CD14-positive monocyte (primary cell): ENCODE data around the gene ZNF546. TPM values are rescaled to one million over a fixed set of nuclear protein-coding genes. Genes with fewer than 3 reads are reported as not detected.

Experiments
- DNase-seq, 3 donors: peaks; one replicate each; pipeline ENCODE4 v3.0.0-alpha.2; 2011 to 2022
- H2AFZ ChIP-seq: 2 replicates; pipeline ENCODE4 v1.6.0; 2012; ENCODE audit warnings: mild to moderate bottlenecking, low read depth, low read length, inconsistent platforms; ENCODE audit not compliant: insufficient read depth, poor library complexity, severe bottlenecking
- H3K27ac ChIP-seq, 2 donors: 1 replicate in 1 of 2; 2 replicates in 1 of 2; pipeline ENCODE4 v1.5.1; 2012 to 2013; ENCODE audit warnings: low read length in 2 of 2, control low read depth in 1 of 2, inconsistent platforms in 1 of 2, low read depth in 1 of 2, mild to moderate bottlenecking in 1 of 2
- H3K27me3 ChIP-seq, 2 donors: one replicate each; pipeline versions ENCODE4 v1.6.0 to v1.6.1; 2011 to 2013; ENCODE audit warnings: low read length in 2 of 2; ENCODE audit not compliant: control insufficient read depth in 2 of 2, insufficient read depth in 2 of 2
- H3K36me3 ChIP-seq, 2 donors: replicated peaks in 1 of 2; 1 replicate in 1 of 2; 2 replicates in 1 of 2; pipeline versions ENCODE4 v1.5.1 to v1.6.1; 2012 to 2013; ENCODE audit warnings: low read length in 2 of 2, control low read depth in 1 of 2, inconsistent platforms in 1 of 2, mild to moderate bottlenecking in 1 of 2; ENCODE audit not compliant: insufficient read depth in 2 of 2, control insufficient read depth in 1 of 2
- H3K4me1 ChIP-seq, 2 donors: 1 replicate in 1 of 2; 2 replicates in 1 of 2; pipeline versions ENCODE4 v1.5.1 to v1.6.1; 2012 to 2013; ENCODE audit warnings: low read length in 2 of 2, control low read depth in 1 of 2, inconsistent platforms in 1 of 2, mild to moderate bottlenecking in 1 of 2, moderate library complexity in 1 of 2; ENCODE audit not compliant: insufficient read depth in 2 of 2, control insufficient read depth in 1 of 2
- H3K4me2 ChIP-seq: replicated peaks from 2 replicates; pipeline ENCODE3; 2012; ENCODE audit warnings: low read length, moderate library complexity, mild to moderate bottlenecking; ENCODE audit not compliant: poor library complexity, severe bottlenecking; ENCODE audit errors: extremely low read depth
- H3K4me3 ChIP-seq, 3 experiments: fragments of 200-600 bp in 1 of 3; sonication (generic) in 1 of 3; replicated peaks in 1 of 3; 1 replicate in 2 of 3; 2 replicates in 1 of 3; pipeline ENCODE4 v1.5.1; 2011 to 2013; ENCODE audit warnings: low read length in 3 of 3, mild to moderate bottlenecking in 3 of 3, control low read depth in 2 of 3, low read depth in 2 of 3, inconsistent platforms in 1 of 3, moderate library complexity in 1 of 3
- H3K79me2 ChIP-seq: 2 replicates; pipeline ENCODE4 v1.6.0; 2012; ENCODE audit warnings: mild to moderate bottlenecking, control low read depth, inconsistent platforms, low read length, moderate library complexity; ENCODE audit not compliant: insufficient read depth
- H3K9ac ChIP-seq: 2 replicates; pipeline ENCODE4 v1.6.0; 2017; ENCODE audit warnings: low read length, mild to moderate bottlenecking; ENCODE audit not compliant: insufficient read depth, poor library complexity, severe bottlenecking
- H3K9me3 ChIP-seq, 2 donors: replicated peaks in 1 of 2; 1 replicate in 1 of 2; 2 replicates in 1 of 2; pipeline versions ENCODE4 v1.5.1 to v1.6.1; 2012 to 2013; ENCODE audit warnings: low read length in 2 of 2, control low read depth in 1 of 2; ENCODE audit not compliant: control insufficient read depth in 1 of 2, insufficient read depth in 1 of 2
- H4K20me1 ChIP-seq: 2 replicates; pipeline ENCODE4 v1.6.0; 2012; ENCODE audit warnings: mild to moderate bottlenecking, low read length, control low read depth, moderate library complexity; ENCODE audit not compliant: insufficient read depth
- H3K27ac Mint-ChIP-seq, 7 donors: one replicate each; pipeline ENCODE4 v1.8.0; 2020; ENCODE audit warnings: mild to moderate bottlenecking in 7 of 7, mixed read lengths in 7 of 7, moderate library complexity in 6 of 7, inconsistent platforms in 2 of 7
- H3K27me3 Mint-ChIP-seq, 3 donors: one replicate each; pipeline ENCODE4 v1.8.0; 2021 to 2022; ENCODE audit warnings: low read depth in 3 of 3, mild to moderate bottlenecking in 3 of 3, mixed read lengths in 3 of 3, moderate library complexity in 3 of 3, inconsistent platforms in 1 of 3
- H3K36me3 Mint-ChIP-seq, 2 donors: one replicate each; pipeline ENCODE4 v1.8.0; 2020; ENCODE audit warnings: mixed read lengths in 2 of 2, inconsistent platforms in 1 of 2, mild to moderate bottlenecking in 1 of 2
- H3K4me1 Mint-ChIP-seq: one replicate; pipeline ENCODE4 v1.8.0; 2020; ENCODE audit warnings: mild to moderate bottlenecking, mixed read lengths
- H3K4me3 Mint-ChIP-seq, 2 donors: one replicate each; pipeline ENCODE4 v1.8.0; 2020; ENCODE audit warnings: mild to moderate bottlenecking in 2 of 2, mixed read lengths in 2 of 2, moderate library complexity in 1 of 2
- H3K9me3 Mint-ChIP-seq, 7 donors: one replicate each; pipeline ENCODE4 v1.8.0; 2020 to 2022; ENCODE audit warnings: mixed read lengths in 7 of 7, mild to moderate bottlenecking in 6 of 7, moderate library complexity in 6 of 7, inconsistent platforms in 2 of 7
- WGBS: methylation state at CpG from one replicate; pipeline ENCODE4 v1.1.5; 2013; ENCODE audit warnings: missing lambda C conversion rate; ENCODE audit not compliant: insufficient coverage; 5-methylcytosine and 5-hydroxymethylcytosine counted together
- intact Hi-C, 2 donors: fragments of 100-400 bp; cut with micrococcal nuclease; formaldehyde crosslinking; loops; one replicate each; pipeline versions ENCODE4 v1.15.0 to v1.15.1; 2023
- polyA plus RNA-seq, 3 donors: library from polyadenylated mRNA; depleted of rRNA in 1 of 3; unstranded in 2 of 3; stranded (reverse) in 1 of 3; fragments of 300-500 nt in 2 of 3; fragments of >200 nt in 1 of 3; fragmentation: Illumina TruSeq in 2 of 3; gene quantifications; 1 replicate in 2 of 3; 2 replicates in 1 of 3; pipeline ENCODE4 v1.2.3, GENCODE V29; 2012 to 2021
- TF ChIP-seq, protein P1 (sequence below): fragments of 200-600 bp; IDR thresholded peaks from one replicate; pipeline ENCODE4 v1.8.0; 2022; ENCODE audit warnings: antibody characterized with exemption, mild to moderate bottlenecking

ZNF546 gene
- polyA plus RNA-seq, 3 donors = 1.3 to 2.3 (median 1.4) TPM

DNA sequence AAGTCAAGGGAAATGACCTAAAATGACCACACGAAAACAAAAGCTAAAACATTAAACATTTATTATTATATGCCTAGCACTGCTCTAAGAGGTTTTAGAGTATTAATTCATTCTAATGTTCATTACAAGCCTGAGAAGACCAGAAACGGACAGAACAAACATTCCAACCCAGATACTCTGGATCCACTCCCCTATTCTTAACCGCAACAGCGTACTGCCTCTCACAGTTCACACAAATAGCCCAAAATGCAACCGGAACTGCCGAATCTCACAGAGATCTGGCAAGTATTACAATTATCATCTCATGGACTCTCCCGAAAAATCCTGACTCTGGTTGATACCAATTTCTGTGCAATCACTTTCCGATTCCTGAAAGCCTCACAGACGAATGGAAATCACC is 57.8 kb downstream of the ZNF546 start:
- H3K9me3 ChIP-seq = peaks cover 8 to 23% of the 10 kb centered on the region in 2 donors
- H3K4me3 ChIP-seq = peak overlapping the region in 1 of 3 experiments; percentile 93
- H3K27me3 ChIP-seq = peaks cover 0 to 13% of the 10 kb centered on the region in 2 donors
- peaks cover 38% of the 10 kb centered on the region for H3K79me2 ChIP-seq
- DNase-seq = no peak
- 100% methylated on average over 8 of the region's 9 CpGs for WGBS
- H3K4me1 ChIP-seq = peaks cover 9 to 15% of the 10 kb centered on the region in 2 donors
- H3K36me3 ChIP-seq = peaks cover 4 to 12% of the 10 kb centered on the region in 2 donors
- no peak overlapping the region for H3K27ac Mint-ChIP-seq
- H3K4me3 Mint-ChIP-seq = no peak overlapping the region
- H3K27ac ChIP-seq = no peak overlapping the region
- TF ChIP-seq, protein P1, sequence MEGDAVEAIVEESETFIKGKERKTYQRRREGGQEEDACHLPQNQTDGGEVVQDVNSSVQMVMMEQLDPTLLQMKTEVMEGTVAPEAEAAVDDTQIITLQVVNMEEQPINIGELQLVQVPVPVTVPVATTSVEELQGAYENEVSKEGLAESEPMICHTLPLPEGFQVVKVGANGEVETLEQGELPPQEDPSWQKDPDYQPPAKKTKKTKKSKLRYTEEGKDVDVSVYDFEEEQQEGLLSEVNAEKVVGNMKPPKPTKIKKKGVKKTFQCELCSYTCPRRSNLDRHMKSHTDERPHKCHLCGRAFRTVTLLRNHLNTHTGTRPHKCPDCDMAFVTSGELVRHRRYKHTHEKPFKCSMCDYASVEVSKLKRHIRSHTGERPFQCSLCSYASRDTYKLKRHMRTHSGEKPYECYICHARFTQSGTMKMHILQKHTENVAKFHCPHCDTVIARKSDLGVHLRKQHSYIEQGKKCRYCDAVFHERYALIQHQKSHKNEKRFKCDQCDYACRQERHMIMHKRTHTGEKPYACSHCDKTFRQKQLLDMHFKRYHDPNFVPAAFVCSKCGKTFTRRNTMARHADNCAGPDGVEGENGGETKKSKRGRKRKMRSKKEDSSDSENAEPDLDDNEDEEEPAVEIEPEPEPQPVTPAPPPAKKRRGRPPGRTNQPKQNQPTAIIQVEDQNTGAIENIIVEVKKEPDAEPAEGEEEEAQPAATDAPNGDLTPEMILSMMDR = no peak
- no peak overlapping the region for H3K9ac ChIP-seq
- peaks cover 33% of the 10 kb centered on the region for H3K4me1 Mint-ChIP-seq
- H3K4me2 ChIP-seq = peak overlapping the region; percentile 76
- peaks cover 12 to 20% of the 10 kb centered on the region in 2 donors for H3K36me3 Mint-ChIP-seq
- peaks cover 3 to 14% (median 5%) of the 10 kb centered on the region in 3 donors for H3K27me3 Mint-ChIP-seq
- no peaks in the 10 kb centered on the region for H4K20me1 ChIP-seq
- H2AFZ ChIP-seq = no peak overlapping the region
- intact Hi-C loops = no loop called here
- peaks cover 15 to 29% (median 21%) of the 10 kb centered on the region in 7 donors for H3K9me3 Mint-ChIP-seq

DNA sequence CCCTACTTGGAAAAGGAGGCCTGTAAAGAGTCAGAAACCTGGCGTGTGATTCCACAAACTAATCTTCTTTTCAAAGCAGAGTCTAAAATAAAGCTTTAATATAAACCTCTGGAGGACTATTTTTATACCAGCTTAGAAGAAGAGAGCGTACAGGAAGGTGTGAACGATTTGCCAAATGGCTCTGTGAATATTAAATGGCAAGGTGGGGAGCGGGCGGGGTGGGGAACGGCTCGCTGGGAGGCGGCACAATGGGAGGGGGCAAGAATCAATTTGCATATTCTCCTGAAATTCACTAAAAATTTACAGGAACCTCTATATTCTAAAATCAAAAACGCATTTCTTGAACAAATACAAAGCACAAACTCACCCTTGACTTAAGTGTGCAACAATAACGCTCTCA is 58.2 kb downstream of the ZNF546 start:
- H3K36me3 Mint-ChIP-seq = peaks cover 10 to 16% of the 10 kb centered on the region in 2 donors
- H3K27ac ChIP-seq = peak overlapping the region; percentile 32 to 89

More for the DNA sequence above, 58.2 kb downstream of the ZNF546 start:
- Histone ChIP-seq H3K27me3 (peaks cover 0 to 15% of the 10 kb centered on the region in 2 donors), H3K9ac (peak overlapping the region; percentile 73), H3K4me2 (peak overlapping the region; percentile 76), H3K36me3 (peaks cover 3 to 8% of the 10 kb centered on the region in 2 donors), H3K79me2 (peaks cover 38% of the 10 kb centered on the region), H2AFZ (peak overlapping the region; percentile 95), H3K4me3 (peak overlapping the region; percentile 56 to 93 (median 75)), H4K20me1 (no peaks in the 10 kb centered on the region), H3K9me3 (peaks cover 5 to 24% of the 10 kb centered on the region in 2 donors), H3K4me1 (peaks cover 9 to 15% of the 10 kb centered on the region in 2 donors)
- no peak for DNase-seq
- H3K27ac Mint-ChIP-seq = peak overlapping the region in 1 of 7 donors; percentile 86
- intact Hi-C loops = no loop called here
- H3K9me3 Mint-ChIP-seq = peaks cover 16 to 30% (median 23%) of the 10 kb centered on the region in 7 donors
- H3K27me3 Mint-ChIP-seq = peaks cover 5 to 18% (median 8%) of the 10 kb centered on the region in 3 donors
- 80% methylated on average over 2 of the region's 10 CpGs for WGBS
- peak overlapping the region; percentile 100 for H3K4me3 Mint-ChIP-seq
- TF ChIP-seq, protein P1 = no peak
- H3K4me1 Mint-ChIP-seq = peaks cover 33% of the 10 kb centered on the region
